ENCODE measurements around the gene PDE6G. TPM values are rescaled to one million over a fixed set of nuclear protein-coding genes. Genes with fewer than 3 reads are reported as not detected.

The PDE6G gene
- total and polyA plus RNA-seq, 2 experiments from 2014 or later = 0.37 to 0.87 TPM

- Histone ChIP-seq H3K36me3 (replicated peaks; ENCODE audit: insufficient read depth, low read depth) (no peaks in the 10 kb centered on the region), H3K9me2 (replicated peaks; ENCODE audit: insufficient read depth) (no peaks in the 10 kb centered on the region), H3K27me3 (peaks cover 6% of the 10 kb centered on the region), H3K9me3 (ENCODE audit: low read depth) (no peaks in the 10 kb centered on the region), H3K27ac (no peak overlapping the region), H4K20me1 (ENCODE audit: insufficient read depth, poor library complexity, severe bottlenecking) (no peaks in the 10 kb centered on the region), H3K4me3 (no peak overlapping the region), H3K4me1 (ENCODE audit: insufficient read depth) (no peaks in the 10 kb centered on the region), H3K79me2 (no peaks in the 10 kb centered on the region), H2AFZ (no peak overlapping the region), H3K4me2 (no peak overlapping the region)
- no peak for TF ChIP-seq EZH2 (IDR thresholded peaks at IDR 0.05; ENCODE audit: borderline replicate concordance)
- WGBS (ENCODE audit: low lambda C conversion rate, missing lambda C conversion rate) = 69% methylated on average over 37 of the region's 78 CpGs
- no peak for DNase-seq (ENCODE audit: low spot score)
Measured at GRCh38 chr17:81648013-81648706, 8.2 kb downstream of the PDE6G start.

GRCh38 chr17:81647640-81648012, 8.7 kb downstream of the PDE6G start:
- no peaks in the 10 kb centered on the region for H3K79me2 ChIP-seq
- 73% methylated on average over 21 of the region's 21 CpGs for WGBS (ENCODE audit: low lambda C conversion rate, missing lambda C conversion rate)
- no peak overlapping the region for H3K4me3 ChIP-seq
- no peak overlapping the region for H3K4me2 ChIP-seq
- H3K36me3 ChIP-seq (replicated peaks; ENCODE audit: insufficient read depth, low read depth) = no peaks in the 10 kb centered on the region
- H3K9me3 ChIP-seq (ENCODE audit: low read depth) = no peaks in the 10 kb centered on the region
- no peaks in the 10 kb centered on the region for H4K20me1 ChIP-seq (ENCODE audit: insufficient read depth, poor library complexity, severe bottlenecking)
- H3K4me1 ChIP-seq (ENCODE audit: insufficient read depth) = no peaks in the 10 kb centered on the region
- TF ChIP-seq EZH2 (IDR thresholded peaks at IDR 0.05; ENCODE audit: borderline replicate concordance) (no peak), CTCF (IDR thresholded peaks at IDR 0.05; ENCODE audit: poor library complexity) (no peak), EZH2phosphoT487 (IDR thresholded peaks at IDR 0.05; ENCODE audit: low read depth, severe bottlenecking, unreplicated experiment) (no peak)
- no peak for DNase-seq (ENCODE audit: low spot score)
- peaks cover 6% of the 10 kb centered on the region for H3K27me3 ChIP-seq
- no peaks in the 10 kb centered on the region for H3K9me2 ChIP-seq (replicated peaks; ENCODE audit: insufficient read depth)
- H3K27ac ChIP-seq = no peak overlapping the region
- H2AFZ ChIP-seq = no peak overlapping the region

- no peaks in the 10 kb centered on the region for H3K4me1 ChIP-seq (ENCODE audit: insufficient read depth)
- H4K20me1 ChIP-seq (ENCODE audit: insufficient read depth, poor library complexity, severe bottlenecking) = no peaks in the 10 kb centered on the region
- no peak overlapping the region for H2AFZ ChIP-seq
- no peak for TF ChIP-seq EZH2 (IDR thresholded peaks at IDR 0.05; ENCODE audit: borderline replicate concordance)
- no peak for TF ChIP-seq EZH2phosphoT487 (IDR thresholded peaks at IDR 0.05; ENCODE audit: low read depth, severe bottlenecking, unreplicated experiment)
- TF ChIP-seq CTCF (IDR thresholded peaks at IDR 0.05; ENCODE audit: poor library complexity) = no peak
- H3K9me2 ChIP-seq (replicated peaks; ENCODE audit: insufficient read depth) = no peaks in the 10 kb centered on the region
- WGBS (ENCODE audit: low lambda C conversion rate, missing lambda C conversion rate) = 79% methylated on average over 12 of the region's 12 CpGs
- H3K27me3 ChIP-seq = peaks cover 6% of the 10 kb centered on the region
- DNase-seq (ENCODE audit: low spot score) = no peak
- H3K36me3 ChIP-seq (replicated peaks; ENCODE audit: insufficient read depth, low read depth) = no peaks in the 10 kb centered on the region
- H3K4me3 ChIP-seq = no peak overlapping the region
- no peak overlapping the region for H3K27ac ChIP-seq
- no peak overlapping the region for H3K4me2 ChIP-seq
- no peaks in the 10 kb centered on the region for H3K9me3 ChIP-seq (ENCODE audit: low read depth)
- no peaks in the 10 kb centered on the region for H3K79me2 ChIP-seq
Measured at GRCh38 chr17:81646869-81647600, 9.3 kb downstream of the PDE6G start.

Data from hepatocyte (in vitro differentiated cells).